Activated naive CD8-positive, alpha-beta T cell (primary cell): ENCODE measurements around the gene ARHGEF12.
A peak's percentile ranks its signal among the peaks of the same experiment; 100 is the strongest.

Source experiments
- H3K27ac Mint-ChIP-seq: one replicate; pipeline ENCODE4 v1.8.0; 2021; ENCODE audit warnings: mixed read lengths
- H3K27me3 Mint-ChIP-seq: one replicate; pipeline ENCODE4 v1.8.0; 2021; ENCODE audit warnings: mixed read lengths
- H3K36me3 Mint-ChIP-seq: one replicate; pipeline ENCODE4 v1.8.0; 2021; ENCODE audit warnings: mixed read lengths
- H3K4me1 Mint-ChIP-seq: one replicate; pipeline ENCODE4 v1.8.0; 2021; ENCODE audit warnings: low read depth, mixed read lengths
- H3K4me3 Mint-ChIP-seq: one replicate; pipeline ENCODE4 v1.8.0; 2021; ENCODE audit warnings: mild to moderate bottlenecking, mixed read lengths
- H3K9me3 Mint-ChIP-seq: one replicate; pipeline ENCODE4 v1.8.0; 2021; ENCODE audit warnings: low read depth, mixed read lengths

Gene ARHGEF12, protein sequence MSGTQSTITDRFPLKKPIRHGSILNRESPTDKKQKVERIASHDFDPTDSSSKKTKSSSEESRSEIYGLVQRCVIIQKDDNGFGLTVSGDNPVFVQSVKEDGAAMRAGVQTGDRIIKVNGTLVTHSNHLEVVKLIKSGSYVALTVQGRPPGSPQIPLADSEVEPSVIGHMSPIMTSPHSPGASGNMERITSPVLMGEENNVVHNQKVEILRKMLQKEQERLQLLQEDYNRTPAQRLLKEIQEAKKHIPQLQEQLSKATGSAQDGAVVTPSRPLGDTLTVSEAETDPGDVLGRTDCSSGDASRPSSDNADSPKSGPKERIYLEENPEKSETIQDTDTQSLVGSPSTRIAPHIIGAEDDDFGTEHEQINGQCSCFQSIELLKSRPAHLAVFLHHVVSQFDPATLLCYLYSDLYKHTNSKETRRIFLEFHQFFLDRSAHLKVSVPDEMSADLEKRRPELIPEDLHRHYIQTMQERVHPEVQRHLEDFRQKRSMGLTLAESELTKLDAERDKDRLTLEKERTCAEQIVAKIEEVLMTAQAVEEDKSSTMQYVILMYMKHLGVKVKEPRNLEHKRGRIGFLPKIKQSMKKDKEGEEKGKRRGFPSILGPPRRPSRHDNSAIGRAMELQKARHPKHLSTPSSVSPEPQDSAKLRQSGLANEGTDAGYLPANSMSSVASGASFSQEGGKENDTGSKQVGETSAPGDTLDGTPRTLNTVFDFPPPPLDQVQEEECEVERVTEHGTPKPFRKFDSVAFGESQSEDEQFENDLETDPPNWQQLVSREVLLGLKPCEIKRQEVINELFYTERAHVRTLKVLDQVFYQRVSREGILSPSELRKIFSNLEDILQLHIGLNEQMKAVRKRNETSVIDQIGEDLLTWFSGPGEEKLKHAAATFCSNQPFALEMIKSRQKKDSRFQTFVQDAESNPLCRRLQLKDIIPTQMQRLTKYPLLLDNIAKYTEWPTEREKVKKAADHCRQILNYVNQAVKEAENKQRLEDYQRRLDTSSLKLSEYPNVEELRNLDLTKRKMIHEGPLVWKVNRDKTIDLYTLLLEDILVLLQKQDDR (N-terminal part only)

DNA sequence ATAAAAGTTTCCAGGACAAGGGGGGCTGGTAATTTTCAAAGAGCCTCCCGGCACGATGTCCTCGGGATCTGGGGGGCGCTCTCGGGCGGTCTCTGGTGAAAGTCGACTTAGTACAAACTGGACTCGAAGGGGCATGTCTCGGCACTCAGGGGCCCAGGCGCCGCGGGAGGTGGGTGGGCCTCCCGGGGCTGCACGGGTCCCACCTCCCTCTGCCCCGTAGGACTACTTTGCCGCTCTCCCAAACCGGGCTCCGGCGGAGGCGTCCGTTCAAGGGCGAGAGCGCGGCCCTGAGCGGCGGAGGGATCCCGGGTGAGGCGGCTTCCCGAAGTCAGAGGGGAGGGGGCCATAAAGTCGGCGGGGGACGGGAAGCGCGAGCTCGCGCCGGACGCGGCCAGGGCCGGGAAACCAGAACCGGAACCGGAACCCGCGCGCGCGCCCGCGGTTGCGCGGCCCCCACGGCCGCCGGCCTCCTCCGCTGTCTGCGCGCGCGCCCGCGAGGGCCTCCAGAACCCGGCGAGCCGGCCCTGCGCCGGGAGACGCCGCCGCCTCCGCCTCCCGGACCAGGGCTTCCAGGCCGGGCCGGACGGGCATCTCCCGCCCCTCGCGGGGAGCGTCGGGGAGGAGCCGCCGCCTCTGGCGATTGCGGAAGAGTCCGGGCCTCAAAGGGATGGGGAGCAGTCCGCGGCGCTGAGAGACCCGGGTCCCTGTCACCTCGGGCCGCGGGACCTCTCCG, at the start of gene ARHGEF12:
Gene ARHGEF12 (plus strand): TSS at position 506 of the 733 bp plus-strand sequence. CDS start 831 bp downstream, outside the sequence.
- peak within 1 kb of the TSS; percentile 93 for H3K4me3 Mint-ChIP-seq
- H3K36me3 Mint-ChIP-seq = peaks cover 3% of the 10 kb centered on the region
- H3K4me1 Mint-ChIP-seq = peaks cover 30% of the 10 kb centered on the region
- peak within 1 kb of the TSS; percentile 16 for H3K27ac Mint-ChIP-seq
- peaks cover 44% of the 10 kb centered on the region for H3K27me3 Mint-ChIP-seq
- no peaks in the 10 kb centered on the region for H3K9me3 Mint-ChIP-seq

DNA sequence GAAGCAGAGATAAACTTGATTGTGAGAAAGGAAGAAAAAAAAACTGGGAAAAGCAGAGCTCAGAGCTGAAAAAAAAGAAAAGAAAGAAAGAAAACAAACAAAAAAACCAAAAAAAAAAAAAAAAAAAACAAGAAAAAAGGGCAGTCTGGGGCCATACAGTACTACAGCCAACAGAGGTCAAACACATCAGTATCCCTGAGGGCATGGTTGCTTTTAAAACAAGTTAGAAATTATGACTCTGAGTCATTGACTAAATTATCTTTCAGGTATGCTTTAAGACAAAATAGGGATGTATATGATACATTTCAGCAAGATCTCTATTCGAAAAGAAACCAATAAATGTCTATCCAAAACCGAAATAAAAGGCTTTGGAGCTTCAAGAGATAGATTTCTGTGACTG, 48.2 kb upstream of the ARHGEF12 start:
- H3K36me3 Mint-ChIP-seq = no peaks in the 10 kb centered on the region
- no peak overlapping the region for H3K4me3 Mint-ChIP-seq

DNA sequence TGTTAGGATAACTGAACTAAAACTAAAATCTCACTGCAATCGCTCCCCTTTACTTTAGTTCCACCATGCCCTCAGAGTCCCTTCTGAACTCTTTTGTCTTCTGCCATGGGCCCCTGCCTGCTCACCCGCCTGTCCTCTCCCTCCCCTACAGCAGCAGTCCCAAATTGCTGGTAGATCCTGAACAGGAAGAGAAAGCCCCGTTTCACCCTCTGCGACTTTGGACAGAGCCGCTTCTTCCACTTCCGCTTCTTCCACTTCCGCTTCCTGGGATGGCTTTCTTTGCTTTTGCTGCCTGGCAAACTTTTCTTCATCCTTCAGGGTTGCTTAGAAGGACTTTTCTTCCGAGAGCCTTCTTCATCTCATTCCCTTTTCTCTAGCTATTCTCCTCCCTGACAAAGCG, 46.8 kb upstream of the ARHGEF12 start:
- no peaks in the 10 kb centered on the region for H3K4me1 Mint-ChIP-seq
- H3K27ac Mint-ChIP-seq = no peak overlapping the region
- H3K4me3 Mint-ChIP-seq = no peak overlapping the region
- H3K9me3 Mint-ChIP-seq = no peaks in the 10 kb centered on the region
- H3K36me3 Mint-ChIP-seq = no peaks in the 10 kb centered on the region
- peaks cover 12% of the 10 kb centered on the region for H3K27me3 Mint-ChIP-seq

More for the DNA sequence above, 48.2 kb upstream of the ARHGEF12 start:
- no peak overlapping the region for H3K27ac Mint-ChIP-seq
- H3K4me1 Mint-ChIP-seq = no peaks in the 10 kb centered on the region
- H3K9me3 Mint-ChIP-seq = no peaks in the 10 kb centered on the region
- peaks cover 7% of the 10 kb centered on the region for H3K27me3 Mint-ChIP-seq

DNA sequence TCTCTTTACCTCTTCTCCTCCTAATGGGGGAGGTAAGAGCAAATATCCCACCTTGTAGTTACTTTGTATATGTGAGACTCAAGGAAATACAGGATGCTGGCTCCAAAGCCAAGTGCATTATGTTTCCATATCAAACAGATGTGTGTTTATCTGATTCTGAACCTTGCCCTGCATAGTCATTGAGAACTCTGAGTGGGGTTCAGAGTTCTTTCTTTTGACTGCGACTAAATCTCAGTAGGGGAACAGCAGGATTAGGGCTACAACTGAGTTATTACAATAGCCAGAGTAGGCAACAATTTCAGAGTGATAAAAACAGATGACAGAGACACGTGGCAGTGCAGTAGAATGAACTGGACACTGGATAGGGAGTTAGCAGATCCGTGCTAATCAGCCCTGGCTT, 45.3 kb upstream of the ARHGEF12 start:
- Mint-ChIP-seq H3K4me3 (no peak overlapping the region), H3K27me3 (peaks cover 12% of the 10 kb centered on the region), H3K36me3 (no peaks in the 10 kb centered on the region), H3K9me3 (no peaks in the 10 kb centered on the region), H3K4me1 (no peaks in the 10 kb centered on the region), H3K27ac (no peak overlapping the region)

DNA sequence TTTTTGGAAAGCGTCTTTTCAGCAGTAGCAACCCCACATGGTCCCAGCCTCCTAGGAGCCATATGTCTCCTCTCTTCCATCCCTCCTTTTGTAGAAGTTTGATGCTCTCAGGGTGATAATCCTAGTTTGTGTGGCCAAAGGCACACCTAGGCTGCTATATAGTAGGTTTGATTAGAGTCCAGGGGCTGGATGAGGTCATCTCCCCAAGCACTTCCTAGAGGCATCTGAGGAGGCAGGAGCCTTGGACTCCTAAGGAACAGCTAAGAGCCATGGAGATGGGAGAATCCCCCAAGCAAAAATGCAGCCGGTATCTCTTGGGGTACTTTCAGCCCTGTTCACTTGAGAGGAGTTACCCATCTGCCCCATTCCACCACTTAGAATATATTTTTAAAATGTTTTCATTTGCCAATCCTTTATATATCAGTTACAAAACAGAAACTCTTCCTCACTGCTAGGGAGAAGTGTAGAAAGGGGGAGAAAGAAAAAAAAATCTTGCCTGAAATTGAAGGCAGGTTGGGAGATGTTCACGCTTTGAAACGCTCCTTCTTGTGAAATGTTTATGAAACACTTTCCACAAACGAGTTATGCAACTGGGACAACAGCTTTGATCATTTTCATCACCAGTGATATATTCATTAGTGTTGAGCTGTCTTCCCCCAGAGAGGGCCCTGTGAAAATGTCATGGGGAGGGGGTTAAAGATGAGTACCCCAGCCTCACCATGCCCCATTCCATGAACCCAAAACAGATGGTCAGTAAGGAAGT, 43.0 kb upstream of the ARHGEF12 start:
- H3K27me3 Mint-ChIP-seq = peaks cover 16% of the 10 kb centered on the region
- no peaks in the 10 kb centered on the region for H3K36me3 Mint-ChIP-seq
- H3K4me1 Mint-ChIP-seq = no peaks in the 10 kb centered on the region
- H3K4me3 Mint-ChIP-seq = no peak overlapping the region
- no peak overlapping the region for H3K27ac Mint-ChIP-seq
- H3K9me3 Mint-ChIP-seq = no peaks in the 10 kb centered on the region

DNA sequence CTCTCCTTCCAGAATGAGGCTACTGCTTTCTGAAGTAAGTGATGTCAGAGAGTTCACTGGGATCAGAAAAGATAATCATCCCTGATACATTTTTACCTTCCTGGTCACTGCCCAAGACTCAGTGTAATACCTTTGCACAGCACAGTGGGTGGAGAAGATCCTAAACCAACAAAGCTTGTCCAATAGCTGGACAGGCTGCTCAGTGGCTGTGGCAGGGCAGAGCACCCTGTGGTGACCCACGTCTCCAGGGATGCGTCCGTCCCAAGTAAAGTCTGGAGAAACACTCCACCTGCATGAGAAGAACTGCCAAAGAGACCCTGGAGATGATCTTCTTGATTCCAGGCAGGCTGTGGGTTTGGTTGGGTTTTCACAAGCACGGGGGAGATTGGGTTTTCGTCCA, 42.1 kb upstream of the ARHGEF12 start:
- Mint-ChIP-seq H3K36me3 (no peaks in the 10 kb centered on the region), H3K27ac (no peak overlapping the region), H3K27me3 (peaks cover 15% of the 10 kb centered on the region), H3K9me3 (no peaks in the 10 kb centered on the region), H3K4me1 (no peaks in the 10 kb centered on the region), H3K4me3 (no peak overlapping the region)

DNA sequence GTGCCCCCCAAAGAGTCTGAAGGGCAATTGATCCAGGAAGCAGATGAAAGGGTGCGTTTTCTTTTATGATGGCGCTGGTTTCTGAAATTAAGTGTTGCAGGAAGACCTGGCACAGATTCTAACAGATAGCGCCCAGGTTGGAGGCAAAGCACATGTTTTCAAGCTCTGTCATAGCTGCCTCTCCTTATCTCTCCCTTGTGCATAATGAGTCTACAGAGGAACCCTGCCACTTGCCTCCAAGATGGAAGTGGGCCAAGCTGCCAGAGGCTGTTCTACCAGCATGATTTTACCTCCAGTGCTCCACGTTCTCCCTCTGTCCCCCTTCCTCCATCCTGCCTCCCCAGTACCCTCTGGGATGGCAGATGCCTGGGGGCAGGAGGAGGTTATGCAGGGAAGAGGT, 41.1 kb upstream of the ARHGEF12 start:
- H3K4me3 Mint-ChIP-seq = no peak overlapping the region
- peaks cover 14% of the 10 kb centered on the region for H3K27me3 Mint-ChIP-seq
- H3K9me3 Mint-ChIP-seq = no peaks in the 10 kb centered on the region

DNA sequence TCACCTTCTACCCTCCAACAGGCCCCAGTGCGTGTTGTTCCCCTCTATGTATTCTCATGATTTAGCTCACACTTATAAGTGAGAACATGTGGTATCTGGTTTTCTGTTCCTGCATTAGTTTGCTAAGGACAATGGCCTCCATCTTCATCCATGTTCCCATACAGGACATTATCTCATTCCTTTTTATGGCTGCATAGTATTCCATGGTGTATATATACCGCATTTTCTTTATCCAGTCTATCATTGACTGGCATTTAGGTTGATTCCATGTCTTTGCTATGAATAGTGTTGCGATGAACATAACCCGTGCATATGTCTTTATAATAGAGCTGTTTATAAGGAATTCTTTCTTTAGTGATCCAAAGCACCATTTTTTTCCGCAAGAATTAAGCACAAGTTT, 39.7 kb upstream of the ARHGEF12 start:
- Mint-ChIP-seq H3K4me1 (no peaks in the 10 kb centered on the region), H3K9me3 (no peaks in the 10 kb centered on the region), H3K27ac (no peak overlapping the region), H3K27me3 (peaks cover 12% of the 10 kb centered on the region), H3K4me3 (no peak overlapping the region), H3K36me3 (no peaks in the 10 kb centered on the region)

More for the DNA sequence above, 41.1 kb upstream of the ARHGEF12 start:
- H3K36me3 Mint-ChIP-seq = no peaks in the 10 kb centered on the region
- H3K4me1 Mint-ChIP-seq = no peaks in the 10 kb centered on the region
- no peak overlapping the region for H3K27ac Mint-ChIP-seq

DNA sequence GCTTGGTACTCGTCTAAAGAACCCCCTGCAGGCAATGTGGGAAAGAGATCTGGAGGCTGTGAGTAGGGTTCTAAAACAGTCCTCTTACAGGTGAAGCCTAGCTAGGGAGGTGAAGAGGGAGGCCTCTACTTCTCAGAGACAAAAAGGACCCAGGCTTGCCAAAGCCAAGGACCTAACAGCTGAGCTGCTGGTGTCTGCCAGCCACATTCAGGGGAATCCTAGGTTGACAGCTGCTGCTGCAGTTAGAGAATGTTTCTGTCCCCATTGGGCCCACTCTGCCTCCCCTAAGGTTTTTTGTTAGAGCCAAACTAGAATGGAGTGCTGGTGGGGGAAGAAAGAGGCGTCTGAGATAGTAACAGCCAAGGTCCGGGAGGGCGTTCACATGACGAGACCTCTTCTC, 37.8 kb upstream of the ARHGEF12 start:
- Mint-ChIP-seq H3K27ac (no peak overlapping the region), H3K4me1 (no peaks in the 10 kb centered on the region), H3K4me3 (no peak overlapping the region), H3K36me3 (no peaks in the 10 kb centered on the region), H3K9me3 (no peaks in the 10 kb centered on the region), H3K27me3 (peaks cover 8% of the 10 kb centered on the region)

DNA sequence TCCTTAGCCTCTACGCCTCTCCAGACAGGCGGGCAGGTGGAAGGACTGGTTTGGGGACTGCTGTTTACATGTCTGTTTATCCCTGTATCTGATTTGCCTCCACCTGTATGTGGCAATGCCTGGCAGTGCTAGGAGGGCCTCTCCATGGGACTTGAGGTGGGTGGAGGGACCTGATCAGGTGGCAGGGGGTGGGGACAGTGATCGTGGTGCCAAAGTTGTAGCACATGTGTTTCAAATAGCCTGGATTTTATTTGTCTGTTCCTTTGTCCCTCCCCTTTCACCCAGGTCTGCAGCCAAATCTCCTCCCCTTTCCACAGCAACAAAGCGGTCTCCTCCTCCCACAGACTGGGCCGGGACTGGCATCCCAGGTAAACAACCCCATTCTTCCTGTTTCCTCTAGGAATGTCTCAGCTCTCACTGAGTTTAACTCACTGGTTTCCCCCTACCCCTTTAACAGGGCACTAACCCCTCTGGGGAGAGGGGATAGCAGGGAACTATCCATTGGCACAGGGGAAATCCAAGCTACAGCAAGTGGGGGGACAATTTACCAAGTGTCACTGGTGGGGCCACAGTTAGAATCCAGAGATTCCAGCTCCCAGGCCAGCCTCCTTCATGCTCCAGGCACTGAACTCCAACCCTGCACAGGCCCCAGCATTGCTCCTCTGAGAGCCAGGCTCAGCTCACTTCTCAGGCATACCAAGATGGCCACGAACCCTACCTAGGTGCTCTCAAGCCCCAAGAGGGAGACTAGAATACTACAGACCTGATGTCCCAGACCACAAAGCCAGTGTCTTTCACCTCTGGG, 34.0 kb upstream of the ARHGEF12 start:
- no peaks in the 10 kb centered on the region for H3K4me1 Mint-ChIP-seq
- H3K27me3 Mint-ChIP-seq = peaks cover 6% of the 10 kb centered on the region
- H3K4me3 Mint-ChIP-seq = no peak overlapping the region
- H3K27ac Mint-ChIP-seq = no peak overlapping the region
- no peaks in the 10 kb centered on the region for H3K36me3 Mint-ChIP-seq
- no peaks in the 10 kb centered on the region for H3K9me3 Mint-ChIP-seq

DNA sequence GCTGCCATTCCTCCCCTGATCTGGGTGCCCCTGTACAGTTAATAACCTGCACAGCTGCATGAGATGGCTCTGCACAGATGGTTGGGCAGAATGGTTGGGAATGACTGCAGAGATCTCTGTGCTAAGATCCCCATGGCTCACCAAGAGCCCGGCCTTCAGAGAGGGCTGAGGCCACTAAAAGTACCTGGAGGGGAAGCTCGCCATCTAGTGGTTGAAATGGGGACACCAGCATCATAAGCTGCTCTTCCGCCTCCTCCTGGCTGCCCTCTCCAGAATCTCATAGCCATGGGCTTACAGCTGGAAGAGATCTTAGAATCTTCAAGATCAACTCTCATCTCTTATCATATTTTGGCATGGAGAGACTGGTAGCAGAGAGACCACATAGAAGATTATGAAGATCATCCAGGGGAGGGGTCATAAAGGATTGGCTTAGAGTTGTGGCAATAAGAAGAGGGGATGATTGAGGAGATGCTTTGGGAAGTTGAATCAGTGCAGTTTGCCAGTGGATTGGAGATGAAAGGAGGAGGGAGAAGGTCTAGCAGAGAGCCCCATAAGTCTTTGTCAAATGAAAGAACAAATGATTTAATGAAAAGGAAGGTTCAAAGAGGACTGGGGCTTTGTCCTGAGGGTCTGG, 33.1 kb upstream of the ARHGEF12 start:
- no peaks in the 10 kb centered on the region for H3K9me3 Mint-ChIP-seq
- no peaks in the 10 kb centered on the region for H3K4me1 Mint-ChIP-seq
- peaks cover 3% of the 10 kb centered on the region for H3K27me3 Mint-ChIP-seq
- H3K36me3 Mint-ChIP-seq = no peaks in the 10 kb centered on the region
- no peak overlapping the region for H3K27ac Mint-ChIP-seq
- no peak overlapping the region for H3K4me3 Mint-ChIP-seq

DNA sequence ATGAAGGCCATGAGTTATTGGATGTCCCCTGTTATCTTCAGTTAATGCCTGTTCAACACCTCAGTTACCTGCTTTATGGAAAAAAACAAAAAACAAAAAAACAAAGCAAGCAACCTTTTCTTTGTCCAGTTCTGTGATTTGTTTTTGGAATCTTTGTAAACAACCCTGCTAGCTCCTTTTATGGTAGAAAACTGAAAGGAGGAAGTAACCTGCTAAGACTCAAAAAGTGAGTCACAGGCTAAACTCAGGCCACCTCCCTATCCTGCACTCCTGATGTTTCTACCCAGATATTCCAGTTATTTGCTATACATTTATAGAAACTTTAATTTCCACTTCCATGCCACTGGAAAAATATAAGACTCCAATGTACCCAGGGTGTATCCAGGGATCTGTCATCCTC, 31.7 kb upstream of the ARHGEF12 start:
- Mint-ChIP-seq H3K27me3 (no peaks in the 10 kb centered on the region), H3K4me1 (no peaks in the 10 kb centered on the region), H3K9me3 (no peaks in the 10 kb centered on the region), H3K4me3 (no peak overlapping the region), H3K27ac (no peak overlapping the region), H3K36me3 (no peaks in the 10 kb centered on the region)

DNA sequence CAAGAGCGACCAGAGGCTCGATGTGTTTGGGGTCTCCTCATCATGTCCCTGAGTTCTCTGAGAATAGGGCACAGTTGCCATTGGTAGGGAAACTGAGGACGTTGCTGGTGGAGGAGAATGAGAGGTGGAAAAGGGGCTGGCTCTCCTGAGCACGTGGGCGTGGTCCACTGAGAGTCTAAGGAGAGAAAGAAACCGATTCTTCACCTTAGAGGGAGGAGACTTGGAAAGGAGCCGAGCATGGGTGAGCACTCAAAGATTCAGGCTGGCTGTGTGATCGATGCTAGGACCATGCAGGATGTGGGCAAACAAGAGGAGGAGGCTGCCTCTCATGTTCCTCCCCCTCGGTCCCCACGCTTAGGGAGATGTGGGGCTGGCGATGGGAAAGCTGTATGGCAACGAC, 30.9 kb upstream of the ARHGEF12 start:
- Mint-ChIP-seq H3K4me1 (no peaks in the 10 kb centered on the region), H3K9me3 (no peaks in the 10 kb centered on the region), H3K27me3 (no peaks in the 10 kb centered on the region), H3K36me3 (no peaks in the 10 kb centered on the region), H3K27ac (no peak overlapping the region), H3K4me3 (no peak overlapping the region)
